Measurements from ENCODE around the gene HCN2.

The HCN2 gene

GRCh38 chr19:650121-650520, 60.4 kb downstream of the HCN2 start:
- H3K9ac ChIP-seq (ENCODE audit: low read length): no peak overlapping the region
- H3K4me2 ChIP-seq (ENCODE audit: low read length): no peak overlapping the region

GRCh38 chr19:651114-651818, 61.6 kb downstream of the HCN2 start:
- no peaks in the 10 kb centered on the region for H3K27me3 ChIP-seq (ENCODE audit: insufficient read depth, low read length)
- H3K4me3 ChIP-seq (ENCODE audit: low read depth, low read length): no peak overlapping the region
- H2BK12ac ChIP-seq (ENCODE audit: low read length): no peak overlapping the region
- no peak overlapping the region for H3K4me2 ChIP-seq (ENCODE audit: low read length)
- no peaks in the 10 kb centered on the region for H3K4me1 ChIP-seq (ENCODE audit: control insufficient read depth in 1 of 2, insufficient read depth in 2 of 2, low read length in 2 of 2)
- no peak overlapping the region for H2BK5ac ChIP-seq (ENCODE audit: low read depth, low read length, poor library complexity)
- H3K27ac ChIP-seq (ENCODE audit: low read depth, low read length): no peak overlapping the region
- peaks cover 8% of the 10 kb centered on the region for H3K79me2 ChIP-seq (ENCODE audit: control insufficient read depth, insufficient read depth, low read length, poor library complexity)
- no peak overlapping the region for H4K91ac ChIP-seq (ENCODE audit: low read depth, low read length)
- no peak overlapping the region for H3K18ac ChIP-seq (ENCODE audit: low read length)
- DNase-seq: no peak
- no peak overlapping the region for H3K23ac ChIP-seq (ENCODE audit: low read length)
- no peak overlapping the region for H2AFZ ChIP-seq (ENCODE audit: insufficient read depth, low read length, poor library complexity)
- H3K9ac ChIP-seq (ENCODE audit: low read length): no peak overlapping the region
- H3K4ac ChIP-seq (ENCODE audit: low read depth, low read length): no peak overlapping the region
- no peaks in the 10 kb centered on the region for H3K79me1 ChIP-seq (ENCODE audit: low read length)
- peaks cover 81% of the 10 kb centered on the region in 2 experiments for H3K36me3 ChIP-seq (ENCODE audit: control insufficient read depth in 1 of 2, insufficient read depth in 2 of 2, low read length in 2 of 2)
- H2BK120ac ChIP-seq (ENCODE audit: insufficient read depth, low read length, poor library complexity): no peak overlapping the region
- no peak overlapping the region for H4K12ac ChIP-seq (ENCODE audit: low read depth, low read length)
- H2AK5ac ChIP-seq (ENCODE audit: low read length): no peak overlapping the region
- H4K8ac ChIP-seq (ENCODE audit: low read depth, low read length): no peak overlapping the region
- no CpG with 5 or more reads among the region's 58 CpGs for WGBS (ENCODE audit: extremely low coverage, insufficient coverage, insufficient read length)
- no peak overlapping the region for H3K14ac ChIP-seq (ENCODE audit: low read length)
- peaks cover 5% of the 10 kb centered on the region for H3K9me3 ChIP-seq (ENCODE audit: insufficient read depth, low read depth, low read length)

More at GRCh38 chr19:650121-650520, 60.4 kb downstream of the HCN2 start:
- no peaks in the 10 kb centered on the region for H3K27me3 ChIP-seq (ENCODE audit: insufficient read depth, low read length)
- H2AK5ac ChIP-seq (ENCODE audit: low read length): no peak overlapping the region
- H4K8ac ChIP-seq (ENCODE audit: low read depth, low read length): no peak overlapping the region
- no peak overlapping the region for H3K27ac ChIP-seq (ENCODE audit: low read depth, low read length)
- H2BK5ac ChIP-seq (ENCODE audit: low read depth, low read length, poor library complexity): no peak overlapping the region
- no peak overlapping the region for H2BK120ac ChIP-seq (ENCODE audit: insufficient read depth, low read length, poor library complexity)
- no peaks in the 10 kb centered on the region for H3K79me1 ChIP-seq (ENCODE audit: low read length)
- peaks cover 5% of the 10 kb centered on the region for H3K9me3 ChIP-seq (ENCODE audit: insufficient read depth, low read depth, low read length)
- H4K12ac ChIP-seq (ENCODE audit: low read depth, low read length): no peak overlapping the region
- no peak overlapping the region for H3K4me3 ChIP-seq (ENCODE audit: low read depth, low read length)
- H3K4ac ChIP-seq (ENCODE audit: low read depth, low read length): no peak overlapping the region
- H3K36me3 ChIP-seq (ENCODE audit: control insufficient read depth in 1 of 2, insufficient read depth in 2 of 2, low read length in 2 of 2): peaks cover 81 to 82% of the 10 kb centered on the region in 2 experiments
- no peak overlapping the region for H4K91ac ChIP-seq (ENCODE audit: low read depth, low read length)
- no peak overlapping the region for H3K14ac ChIP-seq (ENCODE audit: low read length)
- H3K79me2 ChIP-seq (ENCODE audit: control insufficient read depth, insufficient read depth, low read length, poor library complexity): peaks cover 3% of the 10 kb centered on the region
- no peak overlapping the region for H2BK12ac ChIP-seq (ENCODE audit: low read length)
- H2AFZ ChIP-seq (ENCODE audit: insufficient read depth, low read length, poor library complexity): no peak overlapping the region
- DNase-seq: no peak
- no peaks in the 10 kb centered on the region for H3K4me1 ChIP-seq (ENCODE audit: control insufficient read depth in 1 of 2, insufficient read depth in 2 of 2, low read length in 2 of 2)
- WGBS (ENCODE audit: extremely low coverage, insufficient coverage, insufficient read length): no CpG with 5 or more reads among the region's 11 CpGs
- H3K18ac ChIP-seq (ENCODE audit: low read length): no peak overlapping the region
- H3K23ac ChIP-seq (ENCODE audit: low read length): no peak overlapping the region

- H2BK120ac ChIP-seq (ENCODE audit: insufficient read depth, low read length, poor library complexity): no peak overlapping the region
- H3K79me2 ChIP-seq (ENCODE audit: control insufficient read depth, insufficient read depth, low read length, poor library complexity): peaks cover 13% of the 10 kb centered on the region
- no peak overlapping the region for H2AK5ac ChIP-seq (ENCODE audit: low read length)
- H3K36me3 ChIP-seq (ENCODE audit: control insufficient read depth in 1 of 2, insufficient read depth in 2 of 2, low read length in 2 of 2): peaks cover 75 to 80% of the 10 kb centered on the region in 2 experiments
- H3K4ac ChIP-seq (ENCODE audit: low read depth, low read length): peak overlapping the region; percentile 25
- H4K91ac ChIP-seq (ENCODE audit: low read depth, low read length): no peak overlapping the region
- no peak for DNase-seq
- H4K12ac ChIP-seq (ENCODE audit: low read depth, low read length): no peak overlapping the region
- no peak overlapping the region for H3K23ac ChIP-seq (ENCODE audit: low read length)
- H3K4me1 ChIP-seq (ENCODE audit: control insufficient read depth in 1 of 2, insufficient read depth in 2 of 2, low read length in 2 of 2): no peaks in the 10 kb centered on the region
- H2BK5ac ChIP-seq (ENCODE audit: low read depth, low read length, poor library complexity): no peak overlapping the region
- H3K4me3 ChIP-seq (ENCODE audit: low read depth, low read length): no peak overlapping the region
- peaks cover 5% of the 10 kb centered on the region for H3K9me3 ChIP-seq (ENCODE audit: insufficient read depth, low read depth, low read length)
- no peak overlapping the region for H4K8ac ChIP-seq (ENCODE audit: low read depth, low read length)
- H2BK12ac ChIP-seq (ENCODE audit: low read length): no peak overlapping the region
- H3K27ac ChIP-seq (ENCODE audit: low read depth, low read length): no peak overlapping the region
- H3K18ac ChIP-seq (ENCODE audit: low read length): no peak overlapping the region
- H3K79me1 ChIP-seq (ENCODE audit: low read length): no peaks in the 10 kb centered on the region
- no peaks in the 10 kb centered on the region for H3K27me3 ChIP-seq (ENCODE audit: insufficient read depth, low read length)
- no peak overlapping the region for H2AFZ ChIP-seq (ENCODE audit: insufficient read depth, low read length, poor library complexity)
- no CpG with 5 or more reads among the region's 24 CpGs for WGBS (ENCODE audit: extremely low coverage, insufficient coverage, insufficient read length)
- no peak overlapping the region for H3K14ac ChIP-seq (ENCODE audit: low read length)
- no peak overlapping the region for H3K4me2 ChIP-seq (ENCODE audit: low read length)
- H3K9ac ChIP-seq (ENCODE audit: low read length): no peak overlapping the region
These were observed 62.3 kb downstream of the HCN2 start for GRCh38 chr19:651991-652390.

- H2BK5ac ChIP-seq (ENCODE audit: low read depth, low read length, poor library complexity): no peak overlapping the region
- H3K36me3 ChIP-seq (ENCODE audit: control insufficient read depth in 1 of 2, insufficient read depth in 2 of 2, low read length in 2 of 2): peaks cover 76 to 80% of the 10 kb centered on the region in 2 experiments
- H2AFZ ChIP-seq (ENCODE audit: insufficient read depth, low read length, poor library complexity): no peak overlapping the region
- no peak overlapping the region for H4K12ac ChIP-seq (ENCODE audit: low read depth, low read length)
- no peak overlapping the region for H3K4me3 ChIP-seq (ENCODE audit: low read depth, low read length)
- no peak overlapping the region for H3K4ac ChIP-seq (ENCODE audit: low read depth, low read length)
- no peak overlapping the region for H2BK120ac ChIP-seq (ENCODE audit: insufficient read depth, low read length, poor library complexity)
- no peak overlapping the region for H4K91ac ChIP-seq (ENCODE audit: low read depth, low read length)
- H2AK5ac ChIP-seq (ENCODE audit: low read length): no peak overlapping the region
- peaks cover 20% of the 10 kb centered on the region for H3K79me2 ChIP-seq (ENCODE audit: control insufficient read depth, insufficient read depth, low read length, poor library complexity)
- H3K18ac ChIP-seq (ENCODE audit: low read length): no peak overlapping the region
- no peak overlapping the region for H3K9ac ChIP-seq (ENCODE audit: low read length)
- H3K4me2 ChIP-seq (ENCODE audit: low read length): no peak overlapping the region
- H3K14ac ChIP-seq (ENCODE audit: low read length): no peak overlapping the region
- no peak overlapping the region for H2BK12ac ChIP-seq (ENCODE audit: low read length)
- no CpG with 5 or more reads among the region's 54 CpGs for WGBS (ENCODE audit: extremely low coverage, insufficient coverage, insufficient read length)
- H3K27me3 ChIP-seq (ENCODE audit: insufficient read depth, low read length): no peaks in the 10 kb centered on the region
- peaks cover 5% of the 10 kb centered on the region for H3K9me3 ChIP-seq (ENCODE audit: insufficient read depth, low read depth, low read length)
- H3K27ac ChIP-seq (ENCODE audit: low read depth, low read length): no peak overlapping the region
- no peak overlapping the region for H3K23ac ChIP-seq (ENCODE audit: low read length)
- DNase-seq: no peak
- H3K79me1 ChIP-seq (ENCODE audit: low read length): no peaks in the 10 kb centered on the region
- H3K4me1 ChIP-seq (ENCODE audit: control insufficient read depth in 1 of 2, insufficient read depth in 2 of 2, low read length in 2 of 2): no peaks in the 10 kb centered on the region
- H4K8ac ChIP-seq (ENCODE audit: low read depth, low read length): no peak overlapping the region
These were observed 63.0 kb downstream of the HCN2 start for GRCh38 chr19:652467-653389.

Measured in trophoblast cell (in vitro differentiated cells and primary cell).